22Rv1 (cell line): Measurements from ENCODE around the gene CPN2.

Experiments
- H3K27ac ChIP-seq: fragments of 450-650 bp; 2 replicates; pipeline ENCODE4 v1.5.1; 2017
- CTCF ChIP-seq: fragments of 450-650 bp; IDR thresholded peaks from 2 replicates; pipeline ENCODE4 v1.5.1; 2017; ENCODE audit warnings: mild to moderate bottlenecking
- ZFX ChIP-seq: fragments of 450-650 bp; IDR thresholded peaks from 2 replicates; pipeline ENCODE4 v1.6.1; 2017; ENCODE audit warnings: antibody characterized with exemption, borderline replicate concordance

Gene CPN2

GRCh38 chr3:194336601-194337355 is 14.3 kb downstream of the CPN2 start:
- H3K27ac ChIP-seq, result no peak overlapping the region
- no peak for TF ChIP-seq CTCF
- TF ChIP-seq ZFX, result no peak

- H3K27ac ChIP-seq, result no peak overlapping the region
- TF ChIP-seq ZFX (no peak), CTCF (peak; percentile 65)
Observed at GRCh38 chr3:194333981-194334320, 17.2 kb downstream of the CPN2 start.

- H3K27ac ChIP-seq, result no peak overlapping the region
- no peak for TF ChIP-seq ZFX
- TF ChIP-seq CTCF, result peak; percentile 98
Observed at GRCh38 chr3:194333212-194333980, 17.7 kb downstream of the CPN2 start.

- TF ChIP-seq CTCF, result no peak
- no peak for TF ChIP-seq ZFX
- no peak overlapping the region for H3K27ac ChIP-seq
Observed at GRCh38 chr3:194332858-194333211, 18.3 kb downstream of the CPN2 start.

GRCh38 chr3:194330579-194330978 is 20.5 kb downstream of the CPN2 start:
- no peak for TF ChIP-seq CTCF
- TF ChIP-seq ZFX, result no peak
- no peak overlapping the region for H3K27ac ChIP-seq

- H3K27ac ChIP-seq, result no peak overlapping the region
- TF ChIP-seq CTCF (no peak), ZFX (no peak)
Observed at GRCh38 chr3:194330160-194330559, 21.0 kb downstream of the CPN2 start.

GRCh38 chr3:194329583-194329965 is 21.6 kb downstream of the CPN2 start:
- H3K27ac ChIP-seq, result no peak overlapping the region
- TF ChIP-seq CTCF (no peak), ZFX (no peak)
